Ectodermal cell (in vitro differentiated cells): Measurements from ENCODE around the gene RUNX3. TPM values are rescaled to one million over a fixed set of nuclear protein-coding genes. Genes with fewer than 3 reads are reported as not detected.
"Not testable (repeated sequence)": the region's sequence is repeated elsewhere in the genome, so short reads cannot be mapped to it uniquely, and the experiment has no call there.

Source experiments
- H3K27ac ChIP-seq: 2 replicates; pipeline ENCODE4 v1.7.0; 2013; ENCODE audit warnings: mild to moderate bottlenecking, low read depth, low read length; ENCODE audit not compliant: insufficient read depth, poor library complexity, severe bottlenecking
- H3K27me3 ChIP-seq: 2 replicates; pipeline ENCODE4 v1.7.0; 2013; ENCODE audit warnings: mild to moderate bottlenecking, low read length; ENCODE audit not compliant: insufficient read depth, control insufficient read depth, poor library complexity, severe bottlenecking
- H3K36me3 ChIP-seq: one replicate; pipeline ENCODE4 v1.7.0; 2013; ENCODE audit warnings: low read length; ENCODE audit not compliant: control insufficient read depth, insufficient read depth
- H3K4me1 ChIP-seq: one replicate; pipeline ENCODE4 v1.7.0; 2013; ENCODE audit warnings: low read length; ENCODE audit not compliant: control insufficient read depth, insufficient read depth
- H3K4me3 ChIP-seq: 2 replicates; pipeline ENCODE4 v1.7.0; 2013; ENCODE audit warnings: low read depth, low read length, control low read depth; ENCODE audit not compliant: insufficient read depth
- H3K9me3 ChIP-seq: 2 replicates; pipeline ENCODE4 v1.7.0; 2013; ENCODE audit warnings: mild to moderate bottlenecking, low read length, moderate library complexity; ENCODE audit not compliant: control insufficient read depth
- WGBS, 2 experiments: methylation state at CpG; one replicate each; pipeline ENCODE4 v1.1.7; 2013; ENCODE audit warnings: missing lambda C conversion rate in 2 of 2; 5-methylcytosine and 5-hydroxymethylcytosine counted together
- polyA plus RNA-seq, 4 experiments: library from polyadenylated mRNA; stranded (reverse); fragments of 50-300 nt; gene quantifications; one replicate each; pipeline ENCODE4 v1.2.3, GENCODE V29; 2013

The RUNX3 gene
- polyA plus RNA-seq (2013, experiment 1 of 4) = 0.94 TPM
- 0.14 TPM for polyA plus RNA-seq (2013, experiment 2 of 4)
- 0.37 TPM for polyA plus RNA-seq (2013, experiment 3 of 4)
- polyA plus RNA-seq (2013, experiment 4 of 4) = 0.16 TPM

DNA sequence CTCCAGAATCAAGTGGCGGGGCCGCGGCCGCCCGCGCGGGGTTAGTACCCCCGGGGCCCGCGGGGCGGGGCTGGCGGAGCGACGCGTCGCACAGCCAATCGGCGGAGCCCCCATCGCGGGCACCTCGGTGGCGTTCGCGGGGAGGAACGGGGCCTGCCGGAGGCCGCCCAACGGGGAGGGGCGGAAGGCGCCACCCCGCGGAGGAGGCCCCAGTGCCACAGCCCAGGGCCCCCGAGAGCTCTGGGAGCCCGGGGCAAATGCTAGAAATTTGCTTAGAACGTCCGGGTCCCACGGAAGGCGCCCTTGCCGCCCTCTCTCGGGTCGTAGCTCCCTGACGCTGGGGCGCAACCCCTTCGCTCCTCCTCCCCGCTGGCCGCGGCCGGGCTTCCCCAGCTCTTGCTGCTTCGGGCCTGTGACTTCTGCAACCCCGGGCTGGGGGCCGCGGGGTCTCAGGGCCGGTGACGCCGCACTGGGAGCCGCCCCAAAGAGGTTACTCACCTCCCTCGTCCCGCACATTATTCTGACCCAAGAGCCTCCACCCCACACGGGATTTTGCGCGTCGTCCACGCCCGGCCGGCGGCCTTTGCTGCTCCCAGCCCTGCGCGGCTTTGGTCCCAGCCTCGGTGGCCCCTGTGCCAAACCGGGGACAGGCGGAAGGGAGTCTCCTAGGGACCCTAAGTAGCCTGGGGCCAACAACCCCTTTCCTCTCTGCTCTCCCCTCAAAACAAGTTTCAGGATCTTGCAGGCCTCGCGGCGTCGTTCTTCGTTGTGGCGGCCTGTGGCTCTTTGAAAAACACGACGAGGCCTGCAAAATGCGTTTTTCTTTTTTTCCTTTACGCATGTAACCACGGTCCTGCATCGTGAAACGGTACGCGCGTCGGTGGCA lies at the start of gene RUNX3:
RUNX3 (minus strand) TSS at position 17 of the 886 bp plus-strand sequence. CDS start 408 bp downstream, outside the sequence.
- H3K9me3 ChIP-seq = no peaks in the 10 kb centered on the region
- peak within 1 kb of the TSS; percentile 27 for H3K4me3 ChIP-seq
- no peaks in the 10 kb centered on the region for H3K36me3 ChIP-seq
- H3K4me1 ChIP-seq = peaks cover 36% of the 10 kb centered on the region
- no peak within 1 kb of the TSS for H3K27ac ChIP-seq
- H3K27me3 ChIP-seq = peaks cover 98% of the 10 kb centered on the region
- WGBS, 2 experiments = 2% methylated on average over 88 of the region's 88 CpGs

- 86 to 90% methylated on average over 3 to 4 of the region's 4 CpGs for WGBS, 2 experiments
- not testable (repeated sequence) for H3K27ac ChIP-seq, H3K4me3 ChIP-seq, H3K4me1 ChIP-seq, H3K36me3 ChIP-seq, H3K9me3 ChIP-seq, H3K27me3 ChIP-seq
These were observed 49.2 kb upstream of the RUNX3 start for GRCh38 chr1:24979232-24979631.

GRCh38 chr1:24978383-24979032 lies 48.4 kb upstream of the RUNX3 start:
- H3K4me3 ChIP-seq = no peak overlapping the region
- peaks cover 3% of the 10 kb centered on the region for H3K9me3 ChIP-seq
- no peak overlapping the region for H3K27ac ChIP-seq
- H3K36me3 ChIP-seq = no peaks in the 10 kb centered on the region
- H3K4me1 ChIP-seq = no peaks in the 10 kb centered on the region
- H3K27me3 ChIP-seq = no peaks in the 10 kb centered on the region
- 79 to 84% methylated on average over 9 of the region's 9 CpGs for WGBS, 2 experiments

DNA sequence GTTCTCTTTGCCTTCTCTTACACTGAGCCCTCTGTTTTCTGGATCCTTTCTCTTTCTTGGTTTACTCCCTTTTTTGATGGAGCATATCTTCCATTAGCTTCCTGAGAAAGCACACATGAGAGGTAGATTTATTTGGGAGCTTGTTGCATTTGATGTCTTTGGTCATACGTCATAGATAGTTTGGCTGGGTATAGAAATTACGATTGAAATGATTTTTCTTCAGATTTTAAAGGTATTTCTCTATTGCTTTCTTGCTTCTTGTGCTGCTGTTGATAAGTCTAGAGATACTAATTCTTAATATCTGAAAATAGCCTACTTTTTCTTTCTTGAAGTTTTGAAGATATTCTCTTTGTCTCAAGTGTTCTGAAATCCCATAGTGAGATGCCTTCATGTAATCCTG lies 45.3 kb upstream of the RUNX3 start:
- H3K27ac ChIP-seq = no peak overlapping the region
- H3K4me1 ChIP-seq = no peaks in the 10 kb centered on the region
- peaks cover 3% of the 10 kb centered on the region for H3K9me3 ChIP-seq
- WGBS, 2 experiments = 96 to 100% methylated on average over 2 of the region's 2 CpGs
- H3K4me3 ChIP-seq = no peak overlapping the region
- H3K27me3 ChIP-seq = no peaks in the 10 kb centered on the region
- no peaks in the 10 kb centered on the region for H3K36me3 ChIP-seq

- Histone ChIP-seq H3K27me3 (no peaks in the 10 kb centered on the region), H3K9me3 (peaks cover 3% of the 10 kb centered on the region), H3K4me3 (no peak overlapping the region), H3K27ac (no peak overlapping the region), H3K4me1 (peaks cover 3% of the 10 kb centered on the region), H3K36me3 (no peaks in the 10 kb centered on the region)
- WGBS, 2 experiments = 75 to 77% methylated on average over 5 of the region's 5 CpGs
These were observed 43.2 kb upstream of the RUNX3 start for GRCh38 chr1:24973315-24973714.

DNA sequence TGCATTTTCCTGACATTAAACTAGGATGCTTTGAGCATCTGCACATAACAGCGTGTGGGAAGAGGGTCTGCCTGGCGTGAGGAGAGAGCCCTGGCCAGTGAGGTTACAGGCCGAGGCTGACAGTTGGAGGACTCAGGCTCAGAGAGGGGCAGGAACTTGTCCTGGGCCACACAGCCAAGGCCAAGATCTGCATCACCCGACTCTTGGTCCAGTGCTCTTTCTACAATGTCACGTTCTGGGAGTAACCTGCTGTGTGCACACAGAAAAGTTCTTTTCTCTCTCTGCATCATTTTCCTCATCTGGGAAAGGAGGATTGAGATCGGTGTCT lies 42.8 kb upstream of the RUNX3 start:
- H3K36me3 ChIP-seq = no peaks in the 10 kb centered on the region
- H3K27ac ChIP-seq = no peak overlapping the region
- whole genome bisulfite sequencing, 2 experiments = 75 to 77% methylated on average over 6 of the region's 6 CpGs
- H3K4me3 ChIP-seq = no peak overlapping the region
- H3K4me1 ChIP-seq = peaks cover 3% of the 10 kb centered on the region
- H3K27me3 ChIP-seq = no peaks in the 10 kb centered on the region
- peaks cover 3% of the 10 kb centered on the region for H3K9me3 ChIP-seq

- Histone ChIP-seq H3K27me3 (no peaks in the 10 kb centered on the region), H3K9me3 (peaks cover 3% of the 10 kb centered on the region), H3K27ac (no peak overlapping the region), H3K4me1 (peaks cover 3% of the 10 kb centered on the region), H3K36me3 (no peaks in the 10 kb centered on the region), H3K4me3 (no peak overlapping the region)
- WGBS, 2 experiments = 75 to 80% methylated on average over 8 of the region's 8 CpGs
These were observed 42.3 kb upstream of the RUNX3 start for GRCh38 chr1:24972221-24972914.

- H3K36me3 ChIP-seq = no peaks in the 10 kb centered on the region
- WGBS, 2 experiments = 87 to 89% methylated on average over 23 of the region's 23 CpGs
- peaks cover 3% of the 10 kb centered on the region for H3K4me1 ChIP-seq
- no peak overlapping the region for H3K4me3 ChIP-seq
- H3K27me3 ChIP-seq = no peaks in the 10 kb centered on the region
- H3K27ac ChIP-seq = no peak overlapping the region
- peaks cover 3% of the 10 kb centered on the region for H3K9me3 ChIP-seq
These were observed 41.1 kb upstream of the RUNX3 start for GRCh38 chr1:24970926-24971875.

- Histone ChIP-seq H3K27ac (no peak overlapping the region), H3K36me3 (no peaks in the 10 kb centered on the region), H3K27me3 (no peaks in the 10 kb centered on the region), H3K9me3 (peaks cover 3% of the 10 kb centered on the region), H3K4me1 (peaks cover 3% of the 10 kb centered on the region), H3K4me3 (no peak overlapping the region)
- WGBS, 2 experiments = 45 to 46% methylated on average over 13 of the region's 13 CpGs
These were observed 40.3 kb upstream of the RUNX3 start for GRCh38 chr1:24970399-24970753.
